Activated CD4-positive, alpha-beta T cell treated with anti-CD3 and anti-CD28 coated beads, Interleukin-2, Interleukin-6, amounts not matched to agents 100 ng/mL and 50 ng/mL, durations not matched to agents 16 hours and 8 hours (primary cell): Measurements from ENCODE around the gene INTS1.

Source experiments
- DNase-seq: peaks from one replicate; pipeline ENCODE4 v3.0.0-alpha.2; 2020

Gene INTS1

GRCh38 chr7:1503816-1504775, at the start of gene INTS1:
TSS of gene INTS1 (minus strand) at chr7:1504389. CDS start at chr7:1503960, 429 bp downstream.
- peak; percentile 95 for DNase-seq

- no peak for DNase-seq
These were observed 49.5 kb upstream of the INTS1 start for GRCh38 chr7:1553512-1554210.

- DNase-seq, result no peak
These were observed 48.0 kb upstream of the INTS1 start for GRCh38 chr7:1552200-1552599.

- DNase-seq, result no peak
These were observed 46.6 kb upstream of the INTS1 start for GRCh38 chr7:1550846-1551155.

- DNase-seq, result no peak
These were observed 46.0 kb upstream of the INTS1 start for GRCh38 chr7:1550005-1550845.

GRCh38 chr7:1549357-1550004, 45.3 kb upstream of the INTS1 start:
- DNase-seq, result no peak

GRCh38 chr7:1548944-1549343, 44.8 kb upstream of the INTS1 start:
- DNase-seq, result no peak

GRCh38 chr7:1548438-1548831, 44.2 kb upstream of the INTS1 start:
- no peak for DNase-seq

GRCh38 chr7:1547777-1548437, 43.7 kb upstream of the INTS1 start:
- no peak for DNase-seq

- no peak for DNase-seq
These were observed 43.0 kb upstream of the INTS1 start for GRCh38 chr7:1546909-1547776.

- no peak for DNase-seq
These were observed 42.2 kb upstream of the INTS1 start for GRCh38 chr7:1546274-1546908.

- no peak for DNase-seq
These were observed 41.4 kb upstream of the INTS1 start for GRCh38 chr7:1545417-1546246.

GRCh38 chr7:1544896-1545416, 40.8 kb upstream of the INTS1 start:
- no peak for DNase-seq

- DNase-seq, result no peak
These were observed 40.1 kb upstream of the INTS1 start for GRCh38 chr7:1544178-1544895.

GRCh38 chr7:1543826-1544177, 39.6 kb upstream of the INTS1 start:
- DNase-seq, result no peak

GRCh38 chr7:1542841-1543747, 38.9 kb upstream of the INTS1 start:
- no peak for DNase-seq

GRCh38 chr7:1542329-1542728, 38.1 kb upstream of the INTS1 start:
- no peak for DNase-seq
